A673 (cell line): Measurements from ENCODE around the gene UXS1. TPM values are rescaled to one million over a fixed set of nuclear protein-coding genes. Genes with fewer than 3 reads are reported as not detected.
"Not testable (repeated sequence)": the region's sequence is repeated elsewhere in the genome, so short reads cannot be mapped to it uniquely, and the experiment has no call there.

Source experiments
- BruUV-seq: library from RNA; stranded (reverse); fragments of 400-500 nt; replicated peaks from 2 replicates; lab custom pipeline; 2021; lab: Mats Ljungman, UMichigan
- CTCF ChIA-PET: fragments of 300-600 bp; sonication (Branson Sonifier 250); formaldehyde crosslinking; loops from one replicate; lab custom pipeline; 2022; ENCODE audit warnings: antibody characterized with exemption; lab: Charles Lee
- POLR2A ChIA-PET: fragments of 300-600 bp; sonication (Branson Sonifier 250); formaldehyde crosslinking; loops from one replicate; lab custom pipeline; 2022; ENCODE audit warnings: antibody characterized with exemption; ENCODE audit not compliant: low non-redundant PET; lab: Charles Lee
- DNase-seq: peaks from one replicate; pipeline ENCODE4 v3.0.0-alpha.2; 2015; ENCODE audit warnings: low spot score
- H3K27ac ChIP-seq: fragments of 200-600 bp; sonication (generic); 2 replicates; pipeline ENCODE4 v1.5.1; 2016; ENCODE audit warnings: mixed run types, low read depth, mild to moderate bottlenecking, mixed read lengths, antibody characterized with exemption, low read length; ENCODE audit not compliant: poor library complexity, severe bottlenecking
- H3K27me3 ChIP-seq: fragments of 200-600 bp; sonication (generic); replicated peaks from 2 replicates; pipeline ENCODE4 v1.6.1; 2017; ENCODE audit warnings: mixed run types, low read depth, mild to moderate bottlenecking, mixed read lengths, antibody characterized with exemption, low read length; ENCODE audit not compliant: insufficient read depth, poor library complexity
- H3K36me3 ChIP-seq: fragments of 200-600 bp; sonication (generic); 2 replicates; pipeline ENCODE4 v1.6.1; 2016; ENCODE audit warnings: mixed run types, mild to moderate bottlenecking, mixed read lengths, antibody characterized with exemption, low read length; ENCODE audit not compliant: insufficient read depth, poor library complexity, severe bottlenecking
- H3K4me1 ChIP-seq: fragments of 200-600 bp; sonication (generic); 2 replicates; pipeline ENCODE4 v1.6.1; 2017; ENCODE audit warnings: mixed run types, mild to moderate bottlenecking, mixed read lengths, antibody characterized with exemption, low read length; ENCODE audit not compliant: insufficient read depth, poor library complexity, severe bottlenecking
- H3K4me3 ChIP-seq: fragments of 200-600 bp; sonication (generic); 2 replicates; pipeline ENCODE4 v1.5.1; 2016; ENCODE audit warnings: low read depth, mixed run types, mild to moderate bottlenecking, mixed read lengths, low read length; ENCODE audit not compliant: poor library complexity, severe bottlenecking
- H3K9me3 ChIP-seq: fragments of 200-600 bp; sonication (generic); 2 replicates; pipeline ENCODE4 v1.6.1; 2016; ENCODE audit warnings: mixed run types, low read depth, mild to moderate bottlenecking, mixed read lengths, antibody characterized with exemption, low read length; ENCODE audit not compliant: poor library complexity, severe bottlenecking
- CTCF ChIP-seq: fragments of 300-800, 200-600 bp; sonication (generic); conservative IDR thresholded peaks from 2 replicates; pipeline ENCODE4 v1.5.1; 2017; ENCODE audit warnings: low read depth, mild to moderate bottlenecking, antibody characterized with exemption, low read length, moderate library complexity, mixed read lengths
- EZH2 ChIP-seq: fragments of 200-600 bp; sonication (generic); IDR thresholded peaks from 2 replicates; pipeline ENCODE4 v1.6.1; 2017; ENCODE audit warnings: borderline replicate concordance, low read depth, mild to moderate bottlenecking, mixed read lengths, antibody characterized with exemption, low read length; ENCODE audit not compliant: poor library complexity, severe bottlenecking
- intact Hi-C: fragments of 100-400 bp; cut with micrococcal nuclease; formaldehyde crosslinking; loops from one replicate; pipeline ENCODE4 v1.10.0; 2022; ENCODE audit not compliant: unreplicated experiment
- total RNA-seq: library from RNA; stranded (reverse); gene quantifications from 2 replicates; pipeline ENCODE4 v1.2.3, GENCODE V29; 2021

UXS1 gene
- total RNA-seq, 1 experiment from 2014 or later = 48.6 TPM

DNA sequence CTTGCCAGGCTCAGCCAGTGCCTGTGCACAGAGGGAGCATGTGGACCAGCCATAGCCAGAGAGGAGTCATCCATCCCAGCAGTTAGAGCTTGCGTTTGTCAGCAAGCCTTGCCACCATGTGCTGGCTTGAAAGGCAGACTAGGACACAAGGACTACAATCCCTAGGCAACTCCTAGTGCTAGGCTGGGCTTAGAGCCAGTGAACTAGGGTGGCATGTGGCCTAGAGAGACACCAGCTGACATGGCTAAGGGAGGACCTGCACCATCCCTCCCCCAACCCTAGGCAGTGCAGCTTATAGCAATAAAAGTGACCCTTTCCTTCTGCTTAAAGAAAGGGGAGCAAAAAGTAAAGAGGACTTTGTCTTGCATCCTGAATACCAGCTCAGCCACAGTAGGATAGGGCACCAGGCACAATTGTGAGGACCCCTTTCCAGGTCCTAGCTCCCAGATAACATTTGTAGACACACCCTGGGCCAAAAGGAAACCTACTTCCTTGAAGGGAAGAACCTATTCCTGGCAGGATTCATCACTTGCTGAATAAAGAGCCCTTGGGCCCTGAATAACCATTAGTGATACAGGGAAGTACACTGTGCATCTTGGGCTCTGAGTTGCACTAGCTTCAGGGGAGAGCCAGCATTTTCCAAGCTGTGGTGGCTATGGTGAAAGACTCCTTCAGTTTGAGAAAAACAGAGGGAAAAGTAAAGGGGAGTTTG lies 38.7 kb upstream of the UXS1 start:
- POLR2A ChIA-PET = no interaction called here
- H3K4me1 ChIP-seq = no peaks in the 10 kb centered on the region
- BruUV-seq = no TSS peak
- no peak for DNase-seq
- no peak overlapping the region for H3K4me3 ChIP-seq
- no peaks in the 10 kb centered on the region for H3K27me3 ChIP-seq
- intact Hi-C loops = no loop called here
- H3K9me3 ChIP-seq = no peaks in the 10 kb centered on the region
- TF ChIP-seq CTCF (no peak), EZH2 (no peak)
- H3K27ac ChIP-seq = no peak overlapping the region
- CTCF ChIA-PET = no interaction called here
- H3K36me3 ChIP-seq = no peaks in the 10 kb centered on the region

DNA sequence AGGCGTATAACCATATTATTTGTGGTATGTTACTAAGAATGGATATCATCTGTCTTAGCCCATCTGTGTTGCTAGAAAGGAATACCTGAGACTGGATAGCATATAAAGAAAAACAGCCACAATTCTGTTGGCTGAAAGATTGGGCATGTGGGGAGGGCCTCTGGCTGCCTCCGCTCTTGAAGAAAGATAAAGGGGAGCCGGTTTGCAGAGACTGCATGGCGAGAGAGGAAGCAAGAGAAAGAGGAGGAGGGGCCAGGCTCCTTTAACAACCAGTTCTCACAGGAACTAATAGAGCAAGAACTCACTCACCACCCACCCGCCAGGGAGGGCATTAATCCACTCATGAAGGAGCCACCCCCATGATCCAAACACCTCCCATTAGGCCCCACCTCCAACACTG lies 29.2 kb upstream of the UXS1 start:
- intact Hi-C loops = no loop called here
- ChIA-PET CTCF (no interaction called here), POLR2A (no interaction called here)
- TF ChIP-seq EZH2 = no peak
- TF ChIP-seq CTCF = no peak
- DNase-seq = no peak
- no peaks in the 10 kb centered on the region for H3K36me3 ChIP-seq
- H3K4me1 ChIP-seq = no peaks in the 10 kb centered on the region
- H3K9me3 ChIP-seq = no peaks in the 10 kb centered on the region
- H3K27me3 ChIP-seq = no peaks in the 10 kb centered on the region
- no TSS peak for BruUV-seq
- H3K27ac ChIP-seq = no peak overlapping the region
- no peak overlapping the region for H3K4me3 ChIP-seq

GRCh38 chr2:106222057-106222456 lies 28.0 kb upstream of the UXS1 start:
- BruUV-seq, H3K27ac ChIP-seq, CTCF ChIA-PET: not testable (repeated sequence)

GRCh38 chr2:106219813-106220212 lies 25.7 kb upstream of the UXS1 start:
- intact Hi-C loops = no loop called here
- TF ChIP-seq CTCF (no peak), EZH2 (no peak)
- Histone ChIP-seq H3K4me3 (no peak overlapping the region), H3K4me1 (no peaks in the 10 kb centered on the region), H3K27ac (no peak overlapping the region), H3K9me3 (no peaks in the 10 kb centered on the region), H3K36me3 (no peaks in the 10 kb centered on the region), H3K27me3 (no peaks in the 10 kb centered on the region)
- no TSS peak for BruUV-seq
- DNase-seq = peak; percentile 38
- ChIA-PET POLR2A (no interaction called here), CTCF (no interaction called here)

More at GRCh38 chr2:106222057-106222456, 28.0 kb upstream of the UXS1 start:
- H3K9me3 ChIP-seq, POLR2A ChIA-PET, DNase-seq, H3K36me3 ChIP-seq, H3K27me3 ChIP-seq, intact Hi-C loops, H3K4me3 ChIP-seq, H3K4me1 ChIP-seq: not testable (repeated sequence)

- POLR2A ChIA-PET, DNase-seq, H3K27ac ChIP-seq, H3K9me3 ChIP-seq, BruUV-seq, H3K36me3 ChIP-seq, H3K27me3 ChIP-seq, intact Hi-C loops, CTCF ChIA-PET, H3K4me3 ChIP-seq, H3K4me1 ChIP-seq: not testable (repeated sequence)
These were observed 25.1 kb upstream of the UXS1 start for GRCh38 chr2:106219157-106219556.
